ENCODE measurements around the gene SELE.

GRCh38 chr1:169739980-169740379 is 6.1 kb upstream of the SELE start:
- TF ChIP-seq RCOR1 (IDR thresholded peaks at IDR 0.05; ENCODE audit: low read depth, low read length) (no peak), RNF2 (IDR thresholded peaks at IDR 0.05; ENCODE audit: borderline replicate concordance, low read depth) (no peak), CHD2 (IDR thresholded peaks at IDR 0.05; ENCODE audit: low read length, partially characterized antibody) (no peak), POLR2A (IDR thresholded peaks at IDR 0.05; ENCODE audit: low read length) (no peak), MAZ (IDR thresholded peaks at IDR 0.05; ENCODE audit: borderline replicate concordance, low read depth, low read length) (no peak), CTCF (IDR thresholded peaks at IDR 0.05) (no peak), CEBPB (IDR thresholded peaks at IDR 0.05) (no peak), KDM1A (IDR thresholded peaks at IDR 0.05; ENCODE audit: low read depth) (no peak)
- TF ChIP-seq, protein P1, sequence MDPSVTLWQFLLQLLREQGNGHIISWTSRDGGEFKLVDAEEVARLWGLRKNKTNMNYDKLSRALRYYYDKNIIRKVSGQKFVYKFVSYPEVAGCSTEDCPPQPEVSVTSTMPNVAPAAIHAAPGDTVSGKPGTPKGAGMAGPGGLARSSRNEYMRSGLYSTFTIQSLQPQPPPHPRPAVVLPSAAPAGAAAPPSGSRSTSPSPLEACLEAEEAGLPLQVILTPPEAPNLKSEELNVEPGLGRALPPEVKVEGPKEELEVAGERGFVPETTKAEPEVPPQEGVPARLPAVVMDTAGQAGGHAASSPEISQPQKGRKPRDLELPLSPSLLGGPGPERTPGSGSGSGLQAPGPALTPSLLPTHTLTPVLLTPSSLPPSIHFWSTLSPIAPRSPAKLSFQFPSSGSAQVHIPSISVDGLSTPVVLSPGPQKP (IDR thresholded peaks at IDR 0.05; ENCODE audit: low read depth, low read length), result no peak

Data from A549 (cell line).